ENCODE data around the gene TXLNG. TPM values are rescaled to one million over a fixed set of nuclear protein-coding genes. Genes with fewer than 3 reads are reported as not detected.
A peak's percentile ranks its signal among the peaks of the same experiment; 100 is the strongest.

Gene TXLNG
- total RNA-seq, 1 donor from 2014 or later = 37.1 TPM

DNA sequence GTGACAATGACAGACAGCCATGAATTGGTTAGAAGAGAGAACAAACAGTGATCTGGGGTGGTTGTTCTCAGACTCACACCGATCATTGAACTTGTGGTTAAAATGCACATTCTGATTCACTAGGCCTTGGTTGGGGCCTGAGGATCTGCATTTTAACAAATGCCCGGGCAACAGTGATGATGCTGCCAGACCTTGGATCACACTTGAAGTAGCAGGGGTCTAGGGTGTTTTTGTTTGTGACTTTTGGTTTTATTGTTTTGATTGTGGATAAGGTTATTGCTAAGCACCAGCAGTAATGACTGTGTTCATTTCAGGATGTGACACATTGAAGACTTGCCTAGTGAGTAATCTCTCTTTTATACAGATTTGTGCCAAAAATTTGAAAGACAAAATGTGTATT, 36.5 kb downstream of the TXLNG start:
- H3K4me1 ChIP-seq = no peaks in the 10 kb centered on the region
- H3F3A ChIP-seq (ENCODE audit: low read depth) = no peaks in the 10 kb centered on the region
- H3K4me2 ChIP-seq = no peak overlapping the region
- peaks cover 7% of the 10 kb centered on the region for H3K79me2 ChIP-seq (ENCODE audit: low read depth)
- no peaks in the 10 kb centered on the region for H3K4me1 Mint-ChIP-seq
- no peak overlapping the region for H3K4me3 ChIP-seq
- no peaks in the 10 kb centered on the region for H4K20me1 ChIP-seq (ENCODE audit: low read depth)
- H3K27me3 Mint-ChIP-seq (ENCODE audit: insufficient read depth, low read depth) = no peaks in the 10 kb centered on the region
- H3K9me3 ChIP-seq (ENCODE audit: low read depth) = no peaks in the 10 kb centered on the region
- no peak overlapping the region for H3K27ac Mint-ChIP-seq
- no peak overlapping the region for H3K27ac ChIP-seq
- TF ChIP-seq EZH2 (IDR thresholded peaks at IDR 0.05) (no peak), EZH2phosphoT487 (IDR thresholded peaks at IDR 0.05) (no peak)
- TF ChIP-seq, protein P1, sequence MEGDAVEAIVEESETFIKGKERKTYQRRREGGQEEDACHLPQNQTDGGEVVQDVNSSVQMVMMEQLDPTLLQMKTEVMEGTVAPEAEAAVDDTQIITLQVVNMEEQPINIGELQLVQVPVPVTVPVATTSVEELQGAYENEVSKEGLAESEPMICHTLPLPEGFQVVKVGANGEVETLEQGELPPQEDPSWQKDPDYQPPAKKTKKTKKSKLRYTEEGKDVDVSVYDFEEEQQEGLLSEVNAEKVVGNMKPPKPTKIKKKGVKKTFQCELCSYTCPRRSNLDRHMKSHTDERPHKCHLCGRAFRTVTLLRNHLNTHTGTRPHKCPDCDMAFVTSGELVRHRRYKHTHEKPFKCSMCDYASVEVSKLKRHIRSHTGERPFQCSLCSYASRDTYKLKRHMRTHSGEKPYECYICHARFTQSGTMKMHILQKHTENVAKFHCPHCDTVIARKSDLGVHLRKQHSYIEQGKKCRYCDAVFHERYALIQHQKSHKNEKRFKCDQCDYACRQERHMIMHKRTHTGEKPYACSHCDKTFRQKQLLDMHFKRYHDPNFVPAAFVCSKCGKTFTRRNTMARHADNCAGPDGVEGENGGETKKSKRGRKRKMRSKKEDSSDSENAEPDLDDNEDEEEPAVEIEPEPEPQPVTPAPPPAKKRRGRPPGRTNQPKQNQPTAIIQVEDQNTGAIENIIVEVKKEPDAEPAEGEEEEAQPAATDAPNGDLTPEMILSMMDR (IDR thresholded peaks at IDR 0.05) = no peak
- no peak overlapping the region for H3K9ac ChIP-seq
- no peak overlapping the region for H3K4me3 Mint-ChIP-seq
- DNase-seq (ENCODE audit: low spot score) = no peak
- no peaks in the 10 kb centered on the region for H3K9me3 Mint-ChIP-seq
- H3K36me3 ChIP-seq = peaks cover 9% of the 10 kb centered on the region
- H3K36me3 Mint-ChIP-seq = peaks cover 10% of the 10 kb centered on the region
- no peaks in the 10 kb centered on the region for H3K27me3 ChIP-seq
- no peak overlapping the region for H2AFZ ChIP-seq (replicated peaks)

DNA sequence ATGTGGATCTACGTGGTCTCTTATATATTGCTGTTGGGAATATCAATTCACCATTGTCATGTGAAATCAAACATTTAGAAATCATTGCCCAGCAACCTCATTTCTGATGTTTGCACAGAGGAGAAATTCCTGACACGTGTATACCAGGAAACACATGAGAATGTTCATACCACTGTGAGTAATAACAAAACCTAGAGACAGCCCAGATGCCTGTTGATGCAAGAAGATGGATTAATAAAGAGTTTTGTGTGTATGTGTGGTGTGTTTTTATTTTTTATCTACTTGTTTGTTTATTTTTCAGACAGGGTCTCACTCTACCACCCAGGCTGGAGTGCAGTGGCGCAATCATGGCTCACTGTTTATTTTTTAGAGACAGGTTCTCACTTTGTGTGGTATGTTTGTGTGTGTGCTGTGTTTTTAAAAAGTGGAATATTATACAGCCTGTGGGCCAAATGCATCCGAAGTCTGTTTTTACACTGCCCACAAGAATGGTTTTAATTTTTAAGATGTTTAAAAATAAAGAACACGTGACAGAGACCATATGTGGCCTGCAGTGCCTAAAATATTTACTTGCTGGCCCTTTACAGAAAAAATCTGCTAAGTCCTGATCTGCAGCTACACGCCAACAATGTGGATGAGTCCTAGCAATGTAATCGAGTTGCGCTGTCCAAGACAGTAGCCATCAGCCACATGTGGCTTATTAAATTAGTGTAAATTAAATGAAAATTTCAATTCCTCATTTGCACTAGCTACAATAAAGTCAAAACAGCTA, 39.2 kb downstream of the TXLNG start:
- DNase-seq (ENCODE audit: low spot score) = no peak
- no peaks in the 10 kb centered on the region for H3K27me3 ChIP-seq
- H3K4me2 ChIP-seq = no peak overlapping the region
- Mint-ChIP-seq H3K4me3 (no peak overlapping the region), H3K4me1 (no peaks in the 10 kb centered on the region), H3K36me3 (peaks cover 10% of the 10 kb centered on the region), H3K9me3 (no peaks in the 10 kb centered on the region), H3K27ac (no peak overlapping the region), H3K27me3 (ENCODE audit: insufficient read depth, low read depth) (no peaks in the 10 kb centered on the region)
- peaks cover 5% of the 10 kb centered on the region for H3K36me3 ChIP-seq
- H3K4me3 ChIP-seq = no peak overlapping the region
- TF ChIP-seq EZH2phosphoT487 (IDR thresholded peaks at IDR 0.05) (no peak), EZH2 (IDR thresholded peaks at IDR 0.05) (no peak)
- TF ChIP-seq, protein P1 (IDR thresholded peaks at IDR 0.05) = no peak
- no peak overlapping the region for H3K9ac ChIP-seq
- H3K9me3 ChIP-seq (ENCODE audit: low read depth) = no peaks in the 10 kb centered on the region
- H3K27ac ChIP-seq = no peak overlapping the region
- H2AFZ ChIP-seq (replicated peaks) = no peak overlapping the region
- H4K20me1 ChIP-seq (ENCODE audit: low read depth) = no peaks in the 10 kb centered on the region
- no peaks in the 10 kb centered on the region for H3K79me2 ChIP-seq (ENCODE audit: low read depth)
- no peaks in the 10 kb centered on the region for H3K4me1 ChIP-seq
- no peaks in the 10 kb centered on the region for H3F3A ChIP-seq (ENCODE audit: low read depth)

DNA sequence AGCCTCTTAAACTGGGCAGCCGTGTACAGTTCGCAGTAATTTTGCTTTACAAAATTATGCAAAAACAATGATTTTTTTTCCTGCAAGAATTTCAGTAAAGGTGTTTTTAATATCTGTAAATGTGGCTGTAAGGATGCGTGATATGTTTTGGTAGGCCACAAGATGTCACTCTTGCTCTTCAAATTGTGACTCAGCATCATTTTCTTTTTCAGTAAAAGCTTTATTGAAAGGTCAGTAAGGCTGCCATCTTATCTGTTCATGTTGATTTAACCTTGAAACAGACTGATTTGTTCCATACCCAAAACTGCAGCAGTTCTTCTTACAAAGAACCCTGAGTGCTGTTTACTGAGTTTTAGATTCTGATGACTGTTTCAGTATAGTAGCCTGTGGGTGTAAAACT, 39.9 kb downstream of the TXLNG start:
- DNase-seq (ENCODE audit: low spot score) = peak; percentile 36
- peaks cover 10% of the 10 kb centered on the region for H3K36me3 Mint-ChIP-seq

More for the DNA sequence above, 39.9 kb downstream of the TXLNG start:
- Histone ChIP-seq H3K79me2 (ENCODE audit: low read depth) (no peaks in the 10 kb centered on the region), H3K9me3 (ENCODE audit: low read depth) (no peaks in the 10 kb centered on the region), H3K36me3 (peaks cover 5% of the 10 kb centered on the region), H3K27me3 (no peaks in the 10 kb centered on the region), H3K4me3 (no peak overlapping the region), H3K4me2 (no peak overlapping the region), H3K4me1 (no peaks in the 10 kb centered on the region), H4K20me1 (ENCODE audit: low read depth) (no peaks in the 10 kb centered on the region), H3K27ac (no peak overlapping the region), H3F3A (ENCODE audit: low read depth) (peaks cover 2% of the 10 kb centered on the region), H2AFZ (replicated peaks) (no peak overlapping the region), H3K9ac (no peak overlapping the region)
- no peak for TF ChIP-seq EZH2phosphoT487 (IDR thresholded peaks at IDR 0.05)
- TF ChIP-seq, protein P1 (IDR thresholded peaks at IDR 0.05) = peak; percentile 78
- Mint-ChIP-seq H3K27me3 (ENCODE audit: insufficient read depth, low read depth) (no peaks in the 10 kb centered on the region), H3K27ac (no peak overlapping the region), H3K4me1 (no peaks in the 10 kb centered on the region), H3K4me3 (no peak overlapping the region), H3K9me3 (no peaks in the 10 kb centered on the region)
